Activated T-helper 1 cell treated with anti-CD3 and anti-CD28 coated beads, Interleukin-12 subunit alpha, Interleukin-12 subunit beta, Interleukin-2, Interleukin-4 antibody, amounts not matched to agents 30 ng/mL and 10 ng/mL and 1 ng/mL, durations not matched to agents 14 hours and 24 hours and 36 hours (primary cell): Measurements from ENCODE around the gene HOXA7. TPM values are rescaled to one million over a fixed set of nuclear protein-coding genes. Genes with fewer than 3 reads are reported as not detected.

Source experiments
- DNase-seq: peaks from one replicate; pipeline ENCODE4 v3.0.0; 2021; ENCODE audit warnings: low spot score
- H3K27ac Mint-ChIP-seq: one replicate; pipeline ENCODE4 v1.8.0; 2021; ENCODE audit warnings: mild to moderate bottlenecking, mixed read lengths
- H3K27me3 Mint-ChIP-seq: one replicate; pipeline ENCODE4 v1.8.0; 2022; ENCODE audit warnings: mild to moderate bottlenecking, moderate library complexity, mixed read lengths; ENCODE audit not compliant: insufficient read depth
- H3K36me3 Mint-ChIP-seq: one replicate; pipeline ENCODE4 v1.8.0; 2021; ENCODE audit warnings: low read depth, mixed read lengths
- H3K4me1 Mint-ChIP-seq: one replicate; pipeline ENCODE4 v1.8.0; 2021; ENCODE audit warnings: low read depth, mixed read lengths
- H3K4me3 Mint-ChIP-seq: one replicate; pipeline ENCODE4 v1.8.0; 2021; ENCODE audit warnings: mild to moderate bottlenecking, moderate library complexity, mixed read lengths
- H3K9me3 Mint-ChIP-seq: one replicate; pipeline ENCODE4 v1.8.0; 2021; ENCODE audit warnings: mixed read lengths
- intact Hi-C: fragments of 100-400 bp; cut with micrococcal nuclease; formaldehyde crosslinking; loops from one replicate; pipeline ENCODE4 v1.15.1; 2024
- total RNA-seq: library from RNA; stranded (reverse); gene quantifications from 2 replicates; pipeline ENCODE4 v1.2.3, GENCODE V29; 2022

HOXA7 gene
- total RNA-seq, 1 donor from 2014 or later = not detected

GRCh38 chr7:27168265-27168947 is 11.9 kb upstream of the HOXA7 start:
- DNase-seq = no peak
- H3K9me3 Mint-ChIP-seq = no peaks in the 10 kb centered on the region

DNA sequence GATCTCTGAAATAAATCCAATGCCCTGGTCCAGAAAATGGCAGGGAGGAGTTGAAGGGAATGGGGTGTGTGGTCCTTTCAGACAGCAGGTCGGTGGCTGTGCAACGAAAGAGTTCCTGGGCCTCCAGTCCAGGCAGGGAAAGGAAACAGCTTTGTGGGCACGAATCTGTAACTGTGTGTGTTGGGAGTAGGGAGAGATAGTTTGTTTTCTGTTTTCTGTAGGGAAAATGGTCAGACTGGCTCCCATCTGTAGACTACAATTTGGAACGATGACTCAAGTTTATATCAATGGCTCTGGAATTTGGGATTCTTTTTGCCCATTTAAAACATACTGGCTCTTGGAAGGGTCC is 11.4 kb upstream of the HOXA7 start:
- no peak for DNase-seq
- peaks cover 74% of the 10 kb centered on the region for H3K27me3 Mint-ChIP-seq

More at GRCh38 chr7:27168265-27168947, 11.9 kb upstream of the HOXA7 start:
- H3K4me3 Mint-ChIP-seq = peak overlapping the region; percentile 22
- peaks cover 68% of the 10 kb centered on the region for H3K27me3 Mint-ChIP-seq
- H3K36me3 Mint-ChIP-seq = peaks cover 4% of the 10 kb centered on the region
- intact Hi-C loops = no loop called here
- H3K27ac Mint-ChIP-seq = peak overlapping the region; percentile 14
- peaks cover 12% of the 10 kb centered on the region for H3K4me1 Mint-ChIP-seq

DNA sequence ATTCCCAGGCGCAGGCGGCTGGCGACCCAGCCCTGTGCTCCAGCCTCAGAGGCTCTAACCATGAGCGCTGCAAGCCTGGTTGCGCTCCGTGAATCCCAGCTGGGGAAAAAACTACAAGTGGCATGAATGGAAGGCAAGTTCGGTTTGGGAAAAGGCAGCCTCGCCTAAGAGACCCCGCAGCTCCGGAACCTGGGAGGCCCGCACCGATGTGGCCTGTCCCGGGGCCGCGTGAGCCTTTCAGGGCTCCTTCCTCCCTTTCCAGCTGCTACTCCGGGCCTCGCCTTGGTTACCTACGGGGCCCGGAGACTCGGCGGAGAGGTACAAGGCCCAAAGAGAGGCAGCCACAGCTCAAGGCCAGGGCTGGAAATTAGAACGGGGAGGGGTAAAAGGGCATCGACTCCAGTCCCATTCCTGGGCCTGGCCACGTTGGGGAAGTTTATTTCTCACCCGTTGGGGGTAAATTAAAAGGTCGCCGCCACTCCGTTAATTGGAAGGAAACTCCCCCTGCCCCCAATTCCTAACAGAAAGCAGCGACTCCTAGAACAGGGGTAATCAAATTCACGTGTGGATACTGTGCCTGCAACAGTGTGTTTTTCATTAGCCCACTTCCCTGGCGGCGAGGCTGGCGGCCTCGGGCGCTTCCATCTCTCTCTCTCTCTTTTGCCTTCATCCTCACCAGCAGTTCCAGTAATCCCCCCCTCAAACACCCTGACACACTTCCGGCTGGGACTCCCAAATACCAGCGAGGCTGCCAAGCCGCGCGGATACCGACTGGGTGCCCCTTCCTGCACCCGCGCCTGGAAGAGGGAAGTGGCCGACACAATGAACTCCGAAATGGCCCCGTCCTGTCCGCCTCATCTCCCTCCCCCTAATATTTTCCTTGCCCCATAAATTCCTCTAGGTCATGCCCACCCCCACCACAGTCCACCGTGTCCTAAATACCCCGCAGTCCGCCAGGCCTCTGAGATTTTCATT is 10.3 kb upstream of the HOXA7 start:
- H3K27ac Mint-ChIP-seq = peak overlapping the region; percentile 58
- no peak overlapping the region for H3K4me3 Mint-ChIP-seq
- no peaks in the 10 kb centered on the region for H3K9me3 Mint-ChIP-seq
- H3K4me1 Mint-ChIP-seq = peaks cover 6% of the 10 kb centered on the region
- intact Hi-C loops = loop anchor here (1.0 kb wide), 1 partner anchor 17 kb away; no protein-coding TSS in a partner anchor
- H3K36me3 Mint-ChIP-seq = peaks cover 2% of the 10 kb centered on the region
- H3K27me3 Mint-ChIP-seq = peaks cover 75% of the 10 kb centered on the region
- DNase-seq = no peak

More for the DNA sequence above, 11.4 kb upstream of the HOXA7 start:
- peaks cover 4% of the 10 kb centered on the region for H3K36me3 Mint-ChIP-seq
- H3K4me3 Mint-ChIP-seq = no peak overlapping the region
- peaks cover 12% of the 10 kb centered on the region for H3K4me1 Mint-ChIP-seq
- intact Hi-C loops = loop anchor here (1.0 kb wide), 1 partner anchor 16 kb away; no protein-coding TSS in a partner anchor
- H3K27ac Mint-ChIP-seq = no peak overlapping the region
- no peaks in the 10 kb centered on the region for H3K9me3 Mint-ChIP-seq

DNA sequence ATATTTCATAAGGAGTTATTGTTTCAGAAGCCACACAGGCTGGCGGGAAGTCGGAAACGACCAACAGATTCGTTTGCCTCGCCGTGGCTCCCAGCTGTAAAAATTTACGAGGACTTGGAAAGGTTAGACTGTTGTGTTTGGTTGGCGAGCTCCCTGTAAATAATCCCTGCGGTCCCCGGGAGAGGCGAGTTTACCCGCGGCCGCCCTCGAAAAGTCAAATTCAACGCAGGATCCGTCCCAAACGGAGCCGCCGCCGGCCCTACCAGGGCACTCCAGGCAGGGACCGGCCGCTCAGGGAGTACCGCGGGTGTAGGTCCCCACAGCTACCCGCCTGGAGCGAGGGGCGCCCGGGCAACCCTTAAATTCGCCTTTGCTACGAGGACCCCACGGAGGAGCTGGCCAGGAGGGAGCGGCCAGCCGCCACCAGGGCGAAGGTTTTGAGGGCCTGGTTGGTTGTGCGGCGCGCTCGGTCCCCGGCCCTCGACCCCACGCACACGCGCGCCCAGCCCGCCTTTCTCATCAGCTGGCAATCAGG is 9.6 kb upstream of the HOXA7 start:
- Mint-ChIP-seq H3K9me3 (no peaks in the 10 kb centered on the region), H3K27me3 (peaks cover 74% of the 10 kb centered on the region), H3K27ac (peak overlapping the region; percentile 83), H3K4me1 (peaks cover 4% of the 10 kb centered on the region), H3K4me3 (no peak overlapping the region), H3K36me3 (peaks cover 2% of the 10 kb centered on the region)
- intact Hi-C loops = no loop called here
- DNase-seq = no peak

GRCh38 chr7:27165089-27165995 is 8.9 kb upstream of the HOXA7 start, which contains the start of gene HOXA9:
HOXA9 (minus strand) TSS chr7:27165537; CDS start chr7:27165457, 80 bp downstream.
- Mint-ChIP-seq H3K36me3 (peaks cover 2% of the 10 kb centered on the region), H3K4me1 (peaks cover 5% of the 10 kb centered on the region), H3K9me3 (no peaks in the 10 kb centered on the region), H3K4me3 (no peak within 1 kb of the TSS), H3K27ac (peak within 1 kb of the TSS; percentile 83), H3K27me3 (peaks cover 71% of the 10 kb centered on the region)
- no peak for DNase-seq
- intact Hi-C loops = no loop called here

GRCh38 chr7:27164367-27165088 is 8.1 kb upstream of the HOXA7 start:
- peaks cover 77% of the 10 kb centered on the region for H3K27me3 Mint-ChIP-seq
- H3K4me1 Mint-ChIP-seq = peaks cover 13% of the 10 kb centered on the region
- intact Hi-C loops = no loop called here
- H3K36me3 Mint-ChIP-seq = peaks cover 2% of the 10 kb centered on the region
- H3K4me3 Mint-ChIP-seq = no peak overlapping the region
- no peaks in the 10 kb centered on the region for H3K9me3 Mint-ChIP-seq
- peak overlapping the region; percentile 61 for H3K27ac Mint-ChIP-seq
- DNase-seq = no peak

- Mint-ChIP-seq H3K36me3 (peaks cover 2% of the 10 kb centered on the region), H3K27me3 (peaks cover 79% of the 10 kb centered on the region), H3K27ac (peak overlapping the region; percentile 61), H3K9me3 (no peaks in the 10 kb centered on the region), H3K4me3 (no peak overlapping the region), H3K4me1 (peaks cover 13% of the 10 kb centered on the region)
- DNase-seq = no peak
- intact Hi-C loops = no loop called here
Measured at GRCh38 chr7:27164045-27164366, 7.5 kb upstream of the HOXA7 start.

- Mint-ChIP-seq H3K9me3 (no peaks in the 10 kb centered on the region), H3K27me3 (peaks cover 80% of the 10 kb centered on the region), H3K36me3 (no peaks in the 10 kb centered on the region), H3K4me3 (no peak overlapping the region), H3K4me1 (peaks cover 13% of the 10 kb centered on the region), H3K27ac (peak overlapping the region; percentile 61)
- no peak for DNase-seq
- intact Hi-C loops = no loop called here
Measured at GRCh38 chr7:27163288-27164044, 7.0 kb upstream of the HOXA7 start.

DNA sequence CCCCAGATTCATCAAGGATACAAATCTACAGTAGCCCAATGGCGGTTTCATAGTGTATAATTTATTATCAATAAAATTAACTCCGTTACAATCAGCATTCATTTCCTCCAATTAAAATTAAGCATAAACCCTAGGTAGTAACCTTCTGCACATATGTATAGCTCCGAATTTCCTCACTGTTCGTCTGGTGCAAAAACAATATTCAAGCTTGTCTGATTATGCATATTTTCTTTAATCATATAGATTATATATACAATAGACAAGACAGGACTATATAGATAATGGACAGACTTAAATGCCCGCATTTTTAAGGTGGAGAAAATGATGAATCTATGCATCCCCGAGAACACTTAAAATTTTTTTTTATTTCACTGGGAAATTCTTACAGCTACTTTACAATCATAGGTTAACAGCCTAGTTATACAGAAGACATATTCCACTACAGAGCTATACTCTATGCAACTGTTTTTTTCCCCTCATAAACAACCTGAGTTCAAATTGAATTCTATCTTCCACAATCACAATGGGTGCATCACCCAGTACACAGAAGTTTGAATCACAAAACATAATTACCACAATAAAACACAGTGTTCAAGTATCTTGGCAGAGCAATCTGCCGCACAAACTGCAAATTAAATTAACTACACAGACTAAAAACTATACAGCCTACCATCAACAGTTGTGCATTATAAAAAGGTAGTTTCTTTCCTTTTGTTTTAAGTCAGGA is 6.2 kb upstream of the HOXA7 start:
- Mint-ChIP-seq H3K36me3 (no peaks in the 10 kb centered on the region), H3K4me3 (no peak overlapping the region), H3K27ac (no peak overlapping the region), H3K27me3 (peaks cover 79% of the 10 kb centered on the region), H3K4me1 (peaks cover 13% of the 10 kb centered on the region), H3K9me3 (no peaks in the 10 kb centered on the region)
- DNase-seq = no peak
- intact Hi-C loops = no loop called here

DNA sequence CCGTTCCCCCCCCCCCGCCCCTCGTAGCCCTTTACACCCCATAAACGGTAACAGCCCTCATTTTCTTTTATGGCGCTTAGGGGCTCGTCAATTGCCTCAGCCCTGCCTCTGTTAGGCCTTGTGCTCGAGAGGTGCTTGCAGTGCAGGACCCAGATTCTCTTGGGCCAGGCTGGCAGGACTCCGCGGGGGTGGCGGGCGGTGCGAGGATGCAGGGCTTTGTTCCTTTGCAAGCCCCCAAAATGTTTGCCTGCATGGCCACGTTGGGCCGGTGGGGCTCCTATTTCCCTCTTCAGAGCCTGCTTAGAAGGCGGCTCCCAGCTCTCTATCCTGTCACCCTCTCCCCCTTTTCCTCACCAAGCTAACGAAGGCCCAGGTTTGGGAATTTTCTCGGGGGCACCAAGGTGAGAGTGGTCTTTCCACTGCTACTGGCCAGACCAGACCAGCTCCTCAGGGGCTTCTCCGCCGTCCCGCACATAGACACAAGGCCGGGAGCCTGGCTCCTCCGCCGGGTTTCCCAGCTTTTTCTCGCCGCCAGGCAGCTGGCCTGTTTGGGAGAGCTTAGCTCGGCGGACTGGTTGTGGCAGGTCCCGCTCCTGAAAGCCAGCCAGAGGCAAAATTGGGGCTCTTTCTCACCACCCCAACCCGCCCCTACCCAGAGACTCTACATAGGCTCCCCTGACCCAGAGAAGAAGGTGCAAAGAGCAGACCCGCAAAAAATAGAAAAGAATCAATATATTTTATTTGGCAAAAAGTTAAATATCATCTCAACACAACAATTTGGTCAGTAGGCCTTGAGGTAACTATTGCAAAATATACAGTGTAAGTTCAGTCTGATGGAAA is 5.5 kb upstream of the HOXA7 start:
- intact Hi-C loops = loop anchor here (1.0 to 2.0 kb wide), 10 partner anchors 9 to 1301 kb away; no protein-coding TSS in a partner anchor
- H3K27me3 Mint-ChIP-seq = peaks cover 79% of the 10 kb centered on the region

More for the DNA sequence above, 5.5 kb upstream of the HOXA7 start:
- H3K4me3 Mint-ChIP-seq = no peak overlapping the region
- H3K4me1 Mint-ChIP-seq = peaks cover 13% of the 10 kb centered on the region
- H3K27ac Mint-ChIP-seq = no peak overlapping the region
- no peaks in the 10 kb centered on the region for H3K36me3 Mint-ChIP-seq
- no peak for DNase-seq
- no peaks in the 10 kb centered on the region for H3K9me3 Mint-ChIP-seq
